HG02870 (cell line): ENCODE results near the gene ABTB2.
"Not testable (repeated sequence)": the region's sequence is repeated elsewhere in the genome, so short reads cannot be mapped to it uniquely, and the experiment has no call there.

Experiments
- ATAC-seq: cut with Tn5 transposase; IDR thresholded peaks from one replicate; pipeline ENCODE4 v1.9.1; 2021; ENCODE audit warnings: mild to moderate bottlenecking, moderate library complexity; ENCODE audit not compliant: unreplicated experiment

Gene ABTB2

GRCh38 chr11:34267013-34267412, 90.8 kb downstream of the ABTB2 start:
- ATAC-seq = no peak

- ATAC-seq = no peak
These were observed 91.5 kb downstream of the ABTB2 start for GRCh38 chr11:34266090-34266912.

DNA sequence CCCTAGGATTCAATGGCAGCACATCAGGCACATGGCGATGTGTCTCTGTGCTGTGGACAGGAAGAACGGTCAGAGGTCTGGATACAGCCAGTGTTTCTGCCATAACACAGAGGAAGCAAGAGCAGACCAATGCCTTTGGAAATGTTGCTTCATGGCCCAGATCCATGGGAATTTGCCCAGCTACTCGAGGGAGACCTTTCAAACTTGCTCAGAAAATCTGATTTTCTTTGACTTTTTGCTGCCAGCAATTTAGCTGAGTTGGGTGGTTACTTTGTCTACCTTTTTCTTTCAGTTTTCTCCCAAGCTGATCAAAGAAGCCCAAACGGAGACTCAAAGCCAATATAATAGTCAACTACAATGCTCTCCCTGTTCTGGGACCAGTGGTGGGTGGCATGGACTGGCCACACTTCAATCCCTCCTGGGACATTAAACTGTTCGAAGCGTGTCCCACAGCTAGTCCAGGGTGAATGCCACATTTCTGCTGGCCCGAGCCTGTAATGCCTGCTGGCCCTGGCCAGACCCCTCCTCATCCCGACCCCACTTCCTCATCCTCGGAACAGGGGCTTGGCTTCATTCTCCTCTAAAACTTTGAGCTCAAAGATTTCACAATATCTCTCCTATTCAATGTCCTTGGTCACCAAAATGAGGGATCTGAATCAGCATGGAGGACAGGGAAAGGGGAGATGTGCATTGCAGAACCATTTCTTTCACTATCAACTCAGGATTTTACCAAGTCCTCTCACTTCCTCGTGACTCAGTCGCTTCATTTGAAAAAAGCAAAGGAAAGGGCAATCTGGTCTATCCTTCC, 93.3 kb downstream of the ABTB2 start:
- no peak for ATAC-seq

GRCh38 chr11:34263441-34264091, 94.2 kb downstream of the ABTB2 start:
- ATAC-seq = no peak

- no peak for ATAC-seq
These were observed 95.2 kb downstream of the ABTB2 start for GRCh38 chr11:34262531-34263081.

DNA sequence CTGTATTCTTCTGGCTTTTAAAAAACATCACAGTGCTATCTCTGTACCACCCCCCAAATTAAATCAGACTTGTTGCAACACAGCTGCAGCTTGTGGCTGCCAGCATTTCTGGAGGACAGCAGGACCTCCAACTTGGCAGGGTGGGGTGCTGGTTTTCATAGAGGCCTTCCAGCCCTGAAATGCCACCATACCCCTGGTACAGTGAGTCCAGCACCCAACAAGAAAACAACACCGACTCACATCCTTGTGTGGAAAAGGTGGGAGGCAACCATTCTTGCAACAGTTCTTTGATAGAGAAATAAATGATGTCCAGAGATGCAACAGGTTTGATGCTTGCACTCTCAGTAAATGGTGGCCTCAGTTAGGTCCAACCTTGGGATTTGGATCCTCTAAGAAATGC, 96.0 kb downstream of the ABTB2 start:
- no peak for ATAC-seq

GRCh38 chr11:34261095-34261494, 96.7 kb downstream of the ABTB2 start:
- no peak for ATAC-seq

GRCh38 chr11:34260072-34260575, 97.7 kb downstream of the ABTB2 start:
- ATAC-seq = no peak

- ATAC-seq = no peak
These were observed 98.7 kb downstream of the ABTB2 start for GRCh38 chr11:34259087-34259486.

GRCh38 chr11:34256626-34257025, 101.2 kb downstream of the ABTB2 start:
- no peak for ATAC-seq

DNA sequence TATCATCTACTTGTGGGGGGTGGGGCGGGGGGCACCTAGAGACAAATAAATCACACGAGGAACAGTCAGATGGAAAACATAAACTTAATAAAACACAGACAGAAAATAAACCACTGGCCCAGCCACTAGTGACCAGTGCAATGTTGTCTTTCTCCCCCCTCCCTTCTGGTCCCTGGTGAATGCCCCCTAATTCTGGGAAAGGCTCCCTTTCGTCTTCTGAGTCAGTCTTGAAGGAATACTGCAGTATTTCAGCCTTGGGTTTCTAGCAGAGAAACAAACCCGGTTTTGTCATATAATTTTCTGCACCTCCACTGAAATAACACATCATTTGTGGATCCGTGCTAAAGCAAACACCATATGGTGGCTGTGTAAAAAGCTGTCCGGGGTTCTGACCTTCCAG, 101.7 kb downstream of the ABTB2 start:
- ATAC-seq = no peak

DNA sequence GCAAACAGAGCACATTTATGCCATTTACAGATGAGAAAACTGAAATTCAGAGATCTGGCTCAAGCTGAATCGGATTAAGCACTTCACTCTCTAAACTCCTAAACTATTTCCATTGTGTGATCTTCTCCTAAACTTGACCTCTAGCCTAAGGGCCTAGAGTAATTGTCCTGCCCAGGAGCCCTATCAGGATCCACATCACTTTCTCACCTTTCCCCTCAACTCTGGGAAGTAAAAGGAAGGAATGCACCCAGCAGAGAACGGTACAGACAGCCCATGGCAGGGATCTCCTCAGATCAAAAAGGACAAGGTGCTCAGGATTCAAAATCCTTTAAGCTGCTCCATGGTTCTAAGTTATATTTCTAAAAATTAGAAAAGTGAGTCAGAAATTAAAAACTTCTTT, 102.7 kb downstream of the ABTB2 start:
- ATAC-seq = no peak

- no peak for ATAC-seq
These were observed 103.8 kb downstream of the ABTB2 start for GRCh38 chr11:34254011-34254410.

DNA sequence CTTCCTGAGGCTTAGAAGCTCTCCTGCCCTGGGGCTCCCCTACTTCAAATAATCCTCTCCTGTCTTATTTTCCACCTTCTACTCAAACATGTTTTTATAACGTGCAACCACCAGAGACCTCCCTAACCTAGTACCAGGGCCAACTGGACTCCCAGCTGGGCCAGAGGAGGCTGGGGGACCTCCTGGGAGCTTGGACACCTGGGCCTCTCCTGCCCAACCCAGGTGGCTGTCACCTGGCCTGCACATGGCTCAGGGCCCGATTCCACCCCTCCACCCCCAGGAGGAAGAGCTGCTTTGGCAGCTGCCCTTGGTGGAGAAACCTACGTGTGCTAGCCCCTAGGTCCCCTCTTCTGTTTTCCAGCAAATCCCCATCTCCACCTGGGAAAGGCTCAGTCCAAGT, 105.2 kb downstream of the ABTB2 start:
- ATAC-seq = no peak

- ATAC-seq = no peak
These were observed 105.8 kb downstream of the ABTB2 start for GRCh38 chr11:34252015-34252414.

DNA sequence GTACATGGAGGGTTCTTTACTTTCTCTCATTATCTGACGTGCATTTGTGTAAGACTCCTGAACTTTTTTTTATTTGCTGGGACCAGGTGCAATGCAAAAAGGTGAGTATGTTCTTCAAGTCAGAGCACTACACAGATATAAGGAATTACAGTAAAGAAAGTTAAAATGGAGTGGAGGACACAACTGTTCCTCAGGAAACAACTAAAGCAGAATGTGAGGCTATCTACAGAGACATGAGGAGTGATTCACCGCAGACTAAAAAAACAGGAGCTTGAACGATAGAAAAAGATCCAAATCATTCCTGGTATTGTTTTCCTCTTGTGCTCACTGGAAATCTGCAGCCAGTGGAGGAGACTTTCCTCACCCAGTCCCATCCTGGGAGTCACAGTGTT, 106.2 kb downstream of the ABTB2 start:
- ATAC-seq = no peak

DNA sequence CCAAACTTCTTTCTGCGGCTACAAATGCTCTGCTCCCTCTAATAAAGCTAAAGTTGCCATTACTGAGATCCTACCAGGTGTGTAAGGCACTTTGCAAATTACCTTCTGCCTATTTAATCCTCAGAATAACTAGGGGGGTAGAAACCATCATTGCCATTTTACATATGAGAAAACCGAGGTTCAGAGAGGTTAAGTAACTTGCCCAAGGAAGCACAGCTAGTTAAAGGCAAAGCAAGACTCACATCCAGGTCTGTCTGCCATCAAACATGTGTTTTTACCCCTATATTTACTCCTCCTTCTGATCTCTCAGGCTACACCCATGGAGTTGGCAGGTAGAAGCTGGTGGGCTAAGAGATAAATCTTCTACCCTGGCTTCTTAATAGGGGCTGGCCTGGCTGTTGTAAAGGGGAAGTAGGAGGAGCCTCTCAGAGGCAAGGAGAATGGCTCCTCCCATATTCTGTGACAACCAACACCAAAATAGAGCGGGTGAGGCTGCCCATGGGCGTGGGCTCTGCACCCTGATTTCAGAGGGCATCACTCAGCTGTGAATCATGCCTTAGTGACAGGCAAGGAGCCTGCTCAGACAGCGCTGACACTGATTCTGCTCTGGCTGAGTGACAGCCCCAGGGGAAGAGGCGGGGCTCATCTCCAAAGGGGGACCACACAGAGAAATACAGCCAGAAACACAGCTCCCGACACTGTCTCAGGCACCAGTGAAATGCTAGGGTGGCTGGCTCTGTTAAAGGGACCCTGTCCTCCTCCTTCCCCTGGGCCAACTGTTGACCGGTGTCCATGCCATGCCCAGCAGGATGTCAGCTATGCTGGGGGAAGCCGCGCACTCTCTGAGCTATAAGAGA, 106.8 kb downstream of the ABTB2 start:
- peak; percentile 65 for ATAC-seq

- ATAC-seq = no peak
These were observed 107.6 kb downstream of the ABTB2 start for GRCh38 chr11:34250211-34250610.

DNA sequence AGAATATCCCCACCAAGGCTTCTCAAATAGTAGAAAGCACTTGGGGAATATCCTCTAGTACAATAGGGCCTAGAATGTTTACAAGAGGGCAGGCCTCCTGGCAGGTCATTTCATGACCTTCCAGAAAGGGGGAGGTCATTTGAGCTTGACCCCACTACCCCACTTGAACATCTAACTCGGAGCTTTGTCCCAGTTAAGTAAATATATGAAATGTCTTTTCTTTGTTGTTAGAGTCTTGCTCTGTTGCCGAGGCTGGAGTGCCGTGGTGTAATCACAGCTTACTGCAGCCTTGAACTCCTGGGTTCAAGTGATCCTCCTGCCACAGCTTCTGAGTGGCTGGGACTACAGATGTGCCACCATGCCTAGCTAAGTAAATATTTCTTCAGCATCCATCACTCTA, 108.4 kb downstream of the ABTB2 start:
- no peak for ATAC-seq

- not testable (repeated sequence) for ATAC-seq
These were observed 111.3 kb downstream of the ABTB2 start for GRCh38 chr11:34246511-34246910.
